Mesenchymal stem cell (in vitro differentiated cells and primary cell): ENCODE results near the gene MYG1.

ENCODE experiments used
- DNase-seq: peaks from one replicate; pipeline ENCODE4 v3.0.0-alpha.2; 2013
- H2AFZ ChIP-seq: one replicate; pipeline ENCODE4 v1.6.1; 2013; ENCODE audit warnings: low read depth, mild to moderate bottlenecking, control low read depth, inconsistent platforms, low read length, moderate library complexity
- H2AK5ac ChIP-seq: 2 replicates; pipeline ENCODE4 v1.6.1; 2013; ENCODE audit warnings: low read length, moderate library complexity, mild to moderate bottlenecking, inconsistent platforms; ENCODE audit not compliant: severe bottlenecking
- H2BK120ac ChIP-seq: one replicate; pipeline ENCODE4 v1.6.1; 2013; ENCODE audit warnings: low read depth, mild to moderate bottlenecking, inconsistent platforms, low read length, moderate library complexity
- H2BK12ac ChIP-seq, 2 experiments: one replicate each; pipeline ENCODE4 v1.6.1; 2013; ENCODE audit warnings: inconsistent platforms in 2 of 2, low read length in 2 of 2, mild to moderate bottlenecking in 2 of 2, moderate library complexity in 2 of 2, control low read depth in 1 of 2
- H2BK15ac ChIP-seq: one replicate; pipeline ENCODE4 v1.6.1; 2013; ENCODE audit warnings: mild to moderate bottlenecking, low read depth, inconsistent platforms; ENCODE audit not compliant: poor library complexity, severe bottlenecking
- H2BK5ac ChIP-seq: 2 replicates; pipeline ENCODE4 v1.6.1; 2013; ENCODE audit warnings: low read depth, mild to moderate bottlenecking, low read length, control low read depth, inconsistent platforms; ENCODE audit not compliant: poor library complexity, severe bottlenecking
- H3K14ac ChIP-seq, 2 experiments: one replicate each; pipeline ENCODE4 v1.6.1; 2013; ENCODE audit warnings: inconsistent platforms in 2 of 2, low read length in 2 of 2, control low read depth in 1 of 2, mild to moderate bottlenecking in 1 of 2, moderate library complexity in 1 of 2
- H3K18ac ChIP-seq, 2 experiments: one replicate each; pipeline ENCODE4 v1.6.1; 2013; ENCODE audit warnings: inconsistent platforms in 2 of 2, low read length in 2 of 2, control low read depth in 1 of 2, low read depth in 1 of 2, mild to moderate bottlenecking in 1 of 2
- H3K23ac ChIP-seq, 2 experiments: one replicate each; pipeline ENCODE4 v1.6.1; 2013; ENCODE audit warnings: inconsistent platforms in 2 of 2, low read length in 2 of 2, mild to moderate bottlenecking in 2 of 2, moderate library complexity in 2 of 2, control low read depth in 1 of 2
- H3K27ac ChIP-seq: 2 replicates; pipeline ENCODE4 v1.5.1; 2013; ENCODE audit warnings: mild to moderate bottlenecking, moderate library complexity, low read length, control low read depth, inconsistent platforms; ENCODE audit not compliant: poor library complexity, severe bottlenecking
- H3K27me3 ChIP-seq, 2 experiments: 2 replicates each; pipeline versions ENCODE4 v1.6.1 to v1.7.0; 2013; ENCODE audit warnings: low read length in 2 of 2, mild to moderate bottlenecking in 2 of 2, moderate library complexity in 2 of 2, control low read depth in 1 of 2, inconsistent platforms in 1 of 2; ENCODE audit not compliant: control insufficient read depth in 1 of 2, insufficient read depth in 1 of 2
- H3K36me3 ChIP-seq, 2 experiments: 2 replicates each; pipeline versions ENCODE4 v1.6.1 to v1.7.0; 2013; ENCODE audit warnings: low read length in 2 of 2, control low read depth in 1 of 2, inconsistent platforms in 1 of 2, low read depth in 1 of 2, mild to moderate bottlenecking in 1 of 2; ENCODE audit not compliant: insufficient read depth in 2 of 2, control insufficient read depth in 1 of 2
- H3K4ac ChIP-seq, 2 experiments: one replicate each; pipeline ENCODE4 v1.6.1; 2013; ENCODE audit warnings: inconsistent platforms in 2 of 2, low read length in 2 of 2, mild to moderate bottlenecking in 2 of 2, moderate library complexity in 2 of 2, control low read depth in 1 of 2, low read depth in 1 of 2
- H3K4me1 ChIP-seq: 2 replicates; pipeline ENCODE4 v1.6.1; 2013; ENCODE audit warnings: low read depth, low read length, control low read depth; ENCODE audit not compliant: control insufficient read depth, insufficient read depth
- H3K4me2 ChIP-seq: 2 replicates; pipeline ENCODE4 v1.6.1; 2013; ENCODE audit warnings: low read length, mild to moderate bottlenecking, inconsistent platforms; ENCODE audit not compliant: poor library complexity, severe bottlenecking
- H3K4me3 ChIP-seq, 2 experiments: 2 replicates each; pipeline versions ENCODE4 v1.5.1 to v1.7.0; 2013; ENCODE audit warnings: low read length in 2 of 2, mild to moderate bottlenecking in 2 of 2, control low read depth in 1 of 2, low read depth in 1 of 2; ENCODE audit not compliant: insufficient read depth in 1 of 2
- H3K79me1 ChIP-seq: replicated peaks from 2 replicates; pipeline ENCODE4 v1.6.1; 2013; ENCODE audit warnings: mild to moderate bottlenecking, control low read depth, low read length, inconsistent platforms; ENCODE audit not compliant: poor library complexity, severe bottlenecking
- H3K9ac ChIP-seq: 2 replicates; pipeline ENCODE4 v1.7.0; 2013; ENCODE audit warnings: mild to moderate bottlenecking, low read length, moderate library complexity
- H3K9me3 ChIP-seq: 2 replicates; pipeline ENCODE4 v1.7.0; 2013; ENCODE audit warnings: mild to moderate bottlenecking, low read length; ENCODE audit not compliant: control insufficient read depth
- H4K8ac ChIP-seq: one replicate; pipeline ENCODE4 v1.6.1; 2013; ENCODE audit warnings: inconsistent platforms, mild to moderate bottlenecking, low read length, moderate library complexity
- H4K91ac ChIP-seq: one replicate; pipeline ENCODE4 v1.6.1; 2013; ENCODE audit warnings: mild to moderate bottlenecking, low read length, inconsistent platforms
- WGBS: methylation state at CpG from one replicate; pipeline ENCODE4 v1.1.7; 2013; ENCODE audit warnings: mixed read lengths; 5-methylcytosine and 5-hydroxymethylcytosine counted together

The MYG1 gene

GRCh38 chr12:53332744-53333143 is 33.2 kb downstream of the MYG1 start:
- Histone ChIP-seq H4K8ac (no peak overlapping the region), H3K27me3 (peaks cover 69 to 81% of the 10 kb centered on the region in 2 experiments), H3K14ac (no peak overlapping the region), H4K91ac (no peak overlapping the region), H2BK12ac (no peak overlapping the region), H3K4me1 (no peaks in the 10 kb centered on the region), H3K36me3 (no peaks in the 10 kb centered on the region), H2BK120ac (no peak overlapping the region), H3K18ac (no peak overlapping the region), H3K79me1 (no peaks in the 10 kb centered on the region), H3K4me3 (no peak overlapping the region), H3K9ac (no peak overlapping the region), H2BK15ac (peak overlapping the region; percentile 34), H2BK5ac (no peak overlapping the region), H3K23ac (no peak overlapping the region), H2AFZ (no peak overlapping the region), H3K4ac (no peak overlapping the region), H3K9me3 (no peaks in the 10 kb centered on the region), H2AK5ac (no peak overlapping the region), H3K4me2 (no peak overlapping the region), H3K27ac (no peak overlapping the region)
- WGBS = 83% methylated on average over 13 of the region's 15 CpGs
- DNase-seq = no peak

- Histone ChIP-seq H4K91ac (no peak overlapping the region), H2BK120ac (no peak overlapping the region), H3K18ac (no peak overlapping the region), H3K23ac (no peak overlapping the region), H3K4me1 (no peaks in the 10 kb centered on the region), H3K4me3 (no peak overlapping the region), H3K27me3 (peaks cover 69 to 85% of the 10 kb centered on the region in 2 experiments), H3K27ac (no peak overlapping the region), H2AK5ac (no peak overlapping the region), H2BK15ac (no peak overlapping the region), H2BK12ac (no peak overlapping the region), H3K36me3 (no peaks in the 10 kb centered on the region), H4K8ac (no peak overlapping the region), H3K79me1 (no peaks in the 10 kb centered on the region), H3K14ac (no peak overlapping the region), H3K4ac (no peak overlapping the region), H2BK5ac (no peak overlapping the region), H3K9me3 (no peaks in the 10 kb centered on the region), H3K4me2 (no peak overlapping the region), H2AFZ (no peak overlapping the region), H3K9ac (no peak overlapping the region)
- no peak for DNase-seq
- 77% methylated on average over 2 of the region's 4 CpGs for WGBS
Observed at GRCh38 chr12:53333289-53333688, 33.8 kb downstream of the MYG1 start.

GRCh38 chr12:53333845-53334244 is 34.4 kb downstream of the MYG1 start:
- H3K9ac ChIP-seq = no peak overlapping the region
- H3K23ac ChIP-seq = no peak overlapping the region
- H2BK15ac ChIP-seq = no peak overlapping the region
- no peak for DNase-seq
- peaks cover 69 to 86% of the 10 kb centered on the region in 2 experiments for H3K27me3 ChIP-seq
- H3K36me3 ChIP-seq = no peaks in the 10 kb centered on the region
- H4K91ac ChIP-seq = no peak overlapping the region
- no peak overlapping the region for H3K4me2 ChIP-seq
- 79% methylated on average over 7 of the region's 7 CpGs for WGBS
- no peaks in the 10 kb centered on the region for H3K4me1 ChIP-seq
- no peak overlapping the region for H3K4me3 ChIP-seq
- no peak overlapping the region for H2BK5ac ChIP-seq
- no peak overlapping the region for H2AFZ ChIP-seq
- H3K4ac ChIP-seq = no peak overlapping the region
- no peak overlapping the region for H2BK120ac ChIP-seq
- no peak overlapping the region for H4K8ac ChIP-seq
- H3K27ac ChIP-seq = no peak overlapping the region
- no peaks in the 10 kb centered on the region for H3K79me1 ChIP-seq
- H2AK5ac ChIP-seq = no peak overlapping the region
- no peak overlapping the region for H3K18ac ChIP-seq
- H2BK12ac ChIP-seq = no peak overlapping the region
- no peak overlapping the region for H3K14ac ChIP-seq
- no peaks in the 10 kb centered on the region for H3K9me3 ChIP-seq

- Histone ChIP-seq H2BK5ac (no peak overlapping the region), H2BK12ac (no peak overlapping the region), H3K4me1 (no peaks in the 10 kb centered on the region), H2AFZ (no peak overlapping the region), H4K8ac (no peak overlapping the region), H3K4me3 (no peak overlapping the region), H2BK120ac (no peak overlapping the region), H3K79me1 (no peaks in the 10 kb centered on the region), H3K14ac (no peak overlapping the region), H3K27me3 (peaks cover 67 to 86% of the 10 kb centered on the region in 2 experiments), H3K4me2 (no peak overlapping the region), H3K36me3 (no peaks in the 10 kb centered on the region), H3K9ac (no peak overlapping the region), H3K9me3 (no peaks in the 10 kb centered on the region), H2BK15ac (no peak overlapping the region), H3K27ac (no peak overlapping the region), H3K4ac (no peak overlapping the region), H2AK5ac (no peak overlapping the region), H3K23ac (no peak overlapping the region), H4K91ac (no peak overlapping the region), H3K18ac (no peak overlapping the region)
- no peak for DNase-seq
- 68% methylated on average over 8 of the region's 8 CpGs for WGBS
Observed at GRCh38 chr12:53334822-53335221, 35.3 kb downstream of the MYG1 start.
